Smooth muscle cell of the brain vasculature (primary cell): Measurements from ENCODE around the gene SYCE3.
"Not testable (repeated sequence)": the region's sequence is repeated elsewhere in the genome, so short reads cannot be mapped to it uniquely, and the experiment has no call there.

Source experiments
- DNase-seq: peaks from one replicate; pipeline ENCODE4 v3.0.0-alpha.2; 2012; ENCODE audit warnings: low read depth, low spot score

The SYCE3 gene

DNA sequence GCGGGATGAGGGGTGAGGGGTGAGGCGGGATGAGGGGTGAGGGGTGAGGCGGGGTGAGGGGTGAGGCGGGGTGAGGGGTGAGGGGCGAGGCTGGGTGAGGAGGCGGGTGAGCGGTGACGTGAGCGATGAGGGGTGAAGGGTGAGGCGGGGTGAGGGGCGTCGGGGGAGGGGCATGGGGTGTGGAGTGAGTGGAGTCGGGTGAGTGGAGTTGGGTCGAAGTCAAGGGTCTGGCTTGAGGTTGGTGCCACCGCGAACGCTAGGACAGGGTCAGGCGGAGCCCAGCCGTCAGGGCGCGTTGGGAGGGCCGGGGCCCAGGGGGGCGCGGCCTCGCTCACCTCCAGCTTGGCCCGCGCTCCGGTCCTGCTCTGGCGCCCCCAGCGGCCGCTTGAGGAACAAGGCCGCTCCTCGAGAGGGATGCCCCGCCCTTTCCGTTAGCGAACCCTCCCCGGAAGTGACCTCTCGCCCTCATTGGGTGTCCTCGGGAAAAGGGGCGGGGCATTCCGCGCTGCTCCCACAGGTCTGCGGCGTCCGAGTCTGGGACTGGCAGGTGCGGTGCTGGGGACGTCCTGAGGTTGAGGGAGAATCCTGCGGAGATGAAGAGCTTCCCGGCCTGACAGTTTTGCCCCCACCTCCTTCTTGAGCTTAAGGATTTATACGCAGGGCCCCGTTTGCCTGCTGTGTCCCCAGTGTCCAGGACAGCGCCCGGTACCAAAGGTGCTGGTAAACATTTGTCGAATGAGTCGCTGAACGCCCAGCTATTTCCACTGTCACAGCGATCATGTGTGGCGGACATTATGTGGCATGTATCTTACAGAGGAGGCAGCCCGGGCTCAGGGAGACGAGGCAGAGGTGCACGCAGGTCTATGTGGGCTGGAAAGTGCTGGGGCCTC, at the start of gene SYCE3:
Gene SYCE3, minus strand, starts transcription at position 397 of the 890 bp plus-strand sequence. CDS start 6,514 bp downstream, outside the sequence.
- peak; percentile 65 for DNase-seq

DNA sequence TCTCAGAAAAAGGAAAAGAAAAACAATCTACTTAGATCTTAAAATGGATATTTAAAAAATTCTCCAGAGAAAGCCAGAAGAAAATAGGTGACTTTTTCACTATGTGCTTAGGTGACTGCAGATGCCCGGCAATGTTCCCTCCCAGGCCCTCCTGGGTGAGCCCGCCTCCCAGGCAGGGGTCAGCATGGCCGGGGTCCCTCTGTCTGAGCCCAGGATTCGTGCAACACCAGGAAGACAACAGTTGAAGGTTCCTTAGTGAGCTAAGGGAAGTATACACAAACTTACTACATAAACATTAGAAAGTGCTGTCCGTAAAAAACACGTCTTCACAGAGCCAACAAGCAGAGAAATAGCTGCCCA, 49.4 kb upstream of the SYCE3 start:
- no peak for DNase-seq

GRCh38 chr22:50611341-50612060, 48.8 kb upstream of the SYCE3 start:
- no peak for DNase-seq

- no peak for DNase-seq
Measured at GRCh38 chr22:50610581-50610980, 47.9 kb upstream of the SYCE3 start.

GRCh38 chr22:50610041-50610451, 47.3 kb upstream of the SYCE3 start:
- no peak for DNase-seq

DNA sequence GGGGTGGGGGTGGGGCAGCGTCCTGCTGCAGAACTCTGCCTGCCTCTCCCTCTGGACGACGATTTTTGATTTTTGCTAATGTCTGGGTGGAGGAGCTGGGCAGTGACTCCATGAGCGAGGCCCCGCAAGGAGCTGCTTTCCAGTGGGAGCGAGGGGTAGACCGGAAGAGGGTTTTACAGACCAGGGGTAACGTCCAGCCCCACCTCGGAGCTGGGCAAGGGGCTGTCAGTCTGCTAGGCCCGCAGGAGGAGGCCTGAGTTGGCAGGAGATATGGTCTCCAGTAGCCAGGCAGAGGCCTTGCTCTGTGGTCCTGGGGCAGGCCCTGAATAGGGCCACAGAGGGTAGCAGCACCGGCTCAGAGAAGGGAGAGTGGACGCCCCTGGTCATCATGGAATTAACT, 46.9 kb upstream of the SYCE3 start:
- no peak for DNase-seq

GRCh38 chr22:50608996-50609395, 46.3 kb upstream of the SYCE3 start:
- DNase-seq: no peak

GRCh38 chr22:50608058-50608840, 45.5 kb upstream of the SYCE3 start:
- not testable (repeated sequence) for DNase-seq

GRCh38 chr22:50607659-50608020, 44.9 kb upstream of the SYCE3 start:
- DNase-seq: no peak

DNA sequence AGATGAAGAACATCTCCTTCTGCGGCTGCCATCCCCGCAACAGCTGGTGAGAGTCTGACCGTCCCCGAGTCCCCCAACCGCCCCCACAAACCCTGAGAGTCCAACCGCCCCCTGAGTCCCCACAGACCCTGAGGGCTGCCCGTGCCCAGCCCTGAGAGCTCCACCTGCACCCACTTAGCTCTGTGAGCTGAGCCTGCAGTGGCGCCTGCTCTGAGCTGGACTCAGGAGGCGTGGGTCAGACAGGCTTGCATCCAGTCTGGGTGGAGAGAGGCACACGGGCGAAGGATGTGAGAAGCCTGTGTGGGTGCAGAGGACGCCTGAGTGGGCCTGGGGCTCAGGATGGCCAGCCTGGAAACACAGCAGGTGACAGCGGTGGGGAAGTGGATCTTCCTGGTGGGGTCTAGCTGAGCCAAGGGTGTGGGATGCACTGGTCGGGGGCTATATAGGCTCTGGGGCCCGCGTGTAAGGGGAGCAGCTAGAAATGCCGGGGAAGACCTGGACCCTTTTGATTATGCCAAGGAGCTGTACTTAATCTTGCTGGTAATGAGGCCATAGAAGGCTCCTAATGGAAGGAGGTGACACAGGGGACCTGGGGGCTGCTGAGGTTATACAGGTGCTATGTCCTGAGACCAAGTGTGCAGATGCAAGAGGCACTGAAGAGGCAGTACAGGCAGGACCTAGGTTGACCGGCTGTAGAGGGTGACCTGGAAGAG, 44.4 kb upstream of the SYCE3 start:
- DNase-seq: no peak

- DNase-seq: no peak
Measured at GRCh38 chr22:50606165-50606945, 43.6 kb upstream of the SYCE3 start.

GRCh38 chr22:50605613-50606074, 42.9 kb upstream of the SYCE3 start:
- DNase-seq: no peak

DNA sequence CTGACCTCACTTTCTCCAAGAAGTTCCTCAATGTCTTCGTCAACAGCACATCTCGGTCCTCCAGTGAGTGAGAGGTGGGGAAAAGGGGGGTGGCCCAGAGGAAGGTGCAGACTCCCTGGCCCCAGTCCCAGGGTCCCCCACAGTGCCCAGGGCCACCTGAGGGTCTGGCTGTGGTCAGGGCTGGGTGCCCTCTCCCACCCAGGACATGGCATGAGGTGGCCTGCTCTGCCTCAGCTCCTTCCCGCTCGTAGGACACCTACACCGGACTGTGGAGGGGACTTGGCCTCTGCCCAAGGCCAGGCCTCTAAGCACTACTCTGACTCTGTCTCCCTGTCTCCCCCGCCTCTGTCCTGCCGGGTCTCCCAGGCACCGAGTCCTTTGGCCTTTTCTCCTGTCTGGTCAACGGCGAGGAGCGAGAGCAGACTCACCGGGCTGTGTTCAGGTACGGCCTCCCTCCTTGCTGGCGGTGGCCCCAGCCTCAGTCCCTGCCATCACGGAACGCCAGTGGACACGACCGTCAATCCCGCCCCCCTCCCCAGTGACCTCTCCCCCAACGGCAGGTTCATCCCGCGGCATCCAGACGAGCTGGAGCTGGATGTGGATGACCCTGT, 42.4 kb upstream of the SYCE3 start:
- DNase-seq: no peak

DNA sequence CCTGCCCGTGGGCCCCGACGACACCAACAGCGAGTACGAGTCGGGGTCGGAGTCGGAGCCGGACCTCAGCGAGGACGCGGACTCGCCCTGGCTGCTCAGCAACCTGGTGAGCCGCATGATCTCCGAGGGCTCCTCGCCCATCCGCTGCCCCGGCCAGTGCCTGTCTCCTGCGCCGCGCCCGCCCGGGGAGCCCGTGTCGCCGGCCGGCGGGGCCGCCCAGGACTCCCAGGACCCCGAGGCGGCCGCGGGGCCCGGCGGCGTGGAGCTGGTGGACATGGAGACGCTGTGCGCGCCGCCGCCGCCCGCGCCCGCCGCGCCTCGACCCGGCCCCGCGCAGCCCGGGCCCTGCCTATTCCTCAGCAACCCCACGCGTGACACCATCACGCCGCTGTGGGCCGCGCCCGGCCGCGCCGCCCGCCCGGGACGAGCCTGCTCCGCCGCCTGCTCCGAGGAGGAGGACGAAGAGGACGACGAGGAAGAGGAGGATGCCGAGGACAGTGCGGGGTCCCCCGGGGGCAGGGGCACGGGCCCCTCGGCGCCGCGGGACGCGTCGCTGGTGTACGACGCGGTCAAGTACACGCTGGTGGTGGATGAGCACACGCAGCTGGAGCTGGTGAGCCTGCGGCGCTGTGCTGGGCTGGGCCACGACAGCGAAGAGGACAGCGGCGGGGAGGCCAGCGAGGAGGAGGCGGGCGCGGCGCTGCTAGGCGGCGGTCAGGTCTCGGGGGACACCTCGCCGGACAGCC, 41.7 kb upstream of the SYCE3 start:
- no peak for DNase-seq

DNA sequence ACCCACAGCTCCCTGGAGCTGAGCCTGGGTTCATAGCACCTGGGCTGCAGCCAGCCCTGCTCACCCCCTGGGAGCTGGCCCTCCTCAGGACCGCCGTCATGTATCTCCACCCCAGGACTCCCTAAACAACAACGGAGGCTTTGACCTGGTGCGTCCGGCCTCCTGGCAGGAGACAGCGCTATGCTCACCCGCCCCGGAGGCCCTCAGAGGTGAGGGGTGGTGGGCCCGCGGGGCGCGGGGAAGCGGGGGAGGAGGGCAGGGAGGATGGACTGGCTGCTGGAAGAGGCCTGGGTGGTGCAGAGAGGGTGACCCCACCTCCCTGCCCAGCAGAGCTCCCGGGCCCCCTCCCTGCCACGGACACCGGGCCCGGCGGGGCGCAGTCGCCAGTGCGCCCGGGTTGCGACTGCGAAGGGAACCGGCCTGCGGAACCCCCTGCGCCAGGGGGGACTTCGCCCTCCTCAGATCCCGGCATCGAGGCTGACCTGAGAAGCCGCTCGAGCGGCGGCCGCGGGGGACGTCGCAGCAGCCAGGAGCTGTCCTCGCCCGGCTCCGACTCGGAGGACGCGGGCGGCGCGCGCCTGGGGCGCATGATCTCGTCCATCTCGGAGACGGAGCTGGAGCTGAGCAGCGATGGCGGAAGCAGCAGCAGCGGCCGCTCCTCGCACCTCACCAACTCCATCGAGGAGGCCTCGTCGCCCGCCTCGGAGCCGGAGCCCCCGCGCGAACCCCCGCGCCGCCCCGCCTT, 41.0 kb upstream of the SYCE3 start:
- no peak for DNase-seq

GRCh38 chr22:50602338-50602700, 39.6 kb upstream of the SYCE3 start:
- no peak for DNase-seq

DNA sequence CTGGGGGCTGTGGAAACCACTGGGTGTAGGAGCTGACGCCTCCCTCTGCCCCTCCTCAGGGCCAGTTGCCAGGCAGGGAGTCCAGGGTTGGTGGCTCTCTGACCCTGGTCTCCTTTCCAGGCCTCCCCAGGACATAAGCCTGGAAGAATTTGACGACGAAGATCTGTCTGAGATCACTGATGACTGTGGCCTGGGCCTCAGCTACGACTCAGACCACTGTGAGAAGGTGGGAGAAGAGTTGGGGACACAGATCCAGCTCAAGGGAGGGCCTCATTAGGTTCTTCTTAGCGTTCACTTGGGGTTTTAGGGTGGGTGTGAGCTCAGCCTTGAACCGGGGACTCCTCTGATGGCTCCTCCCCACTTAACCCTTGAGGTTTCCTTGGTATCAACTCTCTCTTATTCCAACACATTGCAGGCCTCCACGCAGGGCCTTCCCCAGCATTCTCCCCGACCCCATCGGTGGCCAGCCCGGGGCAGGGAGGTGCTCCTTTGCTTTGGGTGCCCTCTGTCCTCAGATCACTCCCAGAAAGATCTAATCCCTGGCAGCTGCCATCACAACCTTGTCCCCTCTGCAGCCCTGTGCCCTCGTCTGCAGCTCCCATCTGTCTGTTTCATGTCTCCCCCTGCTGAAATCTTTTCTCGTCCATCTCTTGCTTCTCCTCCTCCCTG, 39.1 kb upstream of the SYCE3 start:
- no peak for DNase-seq

DNA sequence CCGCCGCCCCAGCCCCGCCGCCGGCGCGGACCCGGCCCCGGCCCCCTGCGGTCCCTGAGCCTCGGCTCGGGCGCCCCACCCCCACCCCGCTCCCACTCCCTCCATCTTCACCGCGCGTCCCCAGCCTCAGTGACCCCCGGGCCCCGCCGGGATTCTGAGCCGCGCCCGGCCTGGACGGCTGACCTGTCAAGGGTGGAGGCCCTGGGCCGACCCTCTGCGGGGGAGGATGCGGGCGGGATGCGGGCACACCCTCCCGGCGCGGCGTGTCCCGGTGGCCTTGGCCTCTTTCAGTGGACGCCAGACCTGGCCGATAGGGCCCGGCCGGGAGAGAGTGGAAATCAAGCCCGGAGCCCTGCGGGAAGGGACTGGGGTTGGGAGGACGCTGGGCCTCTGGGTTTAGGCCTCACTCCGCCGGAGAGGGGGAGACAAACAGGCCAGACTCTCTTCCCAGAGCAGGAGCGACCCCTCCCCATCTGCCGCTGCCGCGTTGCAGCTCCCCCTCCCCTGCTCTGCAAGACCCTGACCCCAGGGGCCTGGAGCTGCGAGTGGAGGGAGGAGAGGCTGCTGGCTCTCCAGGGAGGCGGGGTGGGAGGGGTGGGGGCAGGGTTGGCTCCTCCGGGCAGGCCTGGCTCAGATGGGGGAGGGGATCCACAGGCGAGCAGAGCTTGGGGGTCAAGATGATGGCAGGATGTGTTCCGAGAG, 38.4 kb upstream of the SYCE3 start:
- no peak for DNase-seq
